GM13977 (cell line): ENCODE measurements around the gene DCAF17.

Experiments
- DNase-seq: peaks from one replicate; pipeline ENCODE4 v3.0.0; 2012; ENCODE audit warnings: low spot score
- CTCF ChIP-seq: IDR thresholded peaks from 2 replicates; pipeline ENCODE4 v1.5.1; 2012; ENCODE audit warnings: mild to moderate bottlenecking, control low read depth; ENCODE audit not compliant: insufficient read depth; ENCODE audit errors: extremely low read depth, missing control alignments
- in situ Hi-C: fragments of 300-500 bp; cut with MboI; formaldehyde crosslinking; loops from one replicate; pipeline ENCODE4 v1.12.0; 2022; ENCODE audit warnings: low sequenced_read_pairs, low pct_unique_long_range_greater_than_20kb, mixed read lengths, inconsistent platforms; ENCODE audit not compliant: unreplicated experiment

DCAF17 gene

GRCh38 chr2:171441470-171441869, 7.4 kb downstream of the DCAF17 start:
- TF ChIP-seq CTCF = no peak
- in situ Hi-C loops = loop anchor here (25.0 kb wide), 1 partner anchor 454 kb away; no protein-coding TSS in a partner anchor
- no peak for DNase-seq

DNA sequence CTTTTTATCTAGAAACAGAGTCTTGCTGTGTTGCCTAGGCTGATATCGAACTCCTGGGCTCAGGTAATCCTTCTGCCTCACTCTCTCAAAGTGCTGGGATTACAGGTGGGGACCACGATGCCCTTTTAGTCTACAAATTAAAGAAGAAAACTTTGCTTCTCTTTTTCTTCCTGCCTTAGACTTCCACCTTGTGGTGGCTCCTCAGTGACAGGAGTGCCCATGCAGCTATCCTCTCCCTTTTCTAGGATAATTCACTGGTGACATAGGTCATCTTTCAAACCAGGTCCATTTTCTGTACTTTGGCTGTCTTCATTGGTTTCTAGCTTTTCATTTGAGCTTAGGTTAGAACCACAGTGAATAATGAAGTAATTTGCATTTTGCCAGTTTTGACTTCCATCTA, 13.6 kb downstream of the DCAF17 start:
- DNase-seq = no peak
- peak; percentile 27 for TF ChIP-seq CTCF
- in situ Hi-C loops = loop anchor here (25.0 kb wide), 1 partner anchor 460 kb away; no protein-coding TSS in a partner anchor

DNA sequence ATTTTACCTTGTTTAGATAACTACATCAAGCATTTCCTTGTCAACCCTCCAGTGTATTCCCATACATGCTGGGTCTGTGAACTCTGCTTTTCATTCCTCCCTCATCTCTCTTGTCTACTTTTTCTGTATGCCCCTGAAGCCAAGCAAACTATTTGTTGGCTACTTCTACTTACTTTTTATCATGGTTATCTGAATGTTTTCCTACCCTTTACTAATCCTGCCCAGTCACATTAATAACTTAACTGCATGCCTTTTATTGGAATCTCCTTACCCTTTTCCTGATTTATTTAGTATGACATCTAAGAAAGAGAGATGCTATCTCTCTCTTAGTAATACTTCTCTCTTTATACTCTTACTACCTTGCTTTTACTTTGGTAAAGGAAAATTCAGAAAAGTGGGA, 17.0 kb downstream of the DCAF17 start:
- no peak for DNase-seq
- in situ Hi-C loops = no loop called here
- TF ChIP-seq CTCF = no peak

DNA sequence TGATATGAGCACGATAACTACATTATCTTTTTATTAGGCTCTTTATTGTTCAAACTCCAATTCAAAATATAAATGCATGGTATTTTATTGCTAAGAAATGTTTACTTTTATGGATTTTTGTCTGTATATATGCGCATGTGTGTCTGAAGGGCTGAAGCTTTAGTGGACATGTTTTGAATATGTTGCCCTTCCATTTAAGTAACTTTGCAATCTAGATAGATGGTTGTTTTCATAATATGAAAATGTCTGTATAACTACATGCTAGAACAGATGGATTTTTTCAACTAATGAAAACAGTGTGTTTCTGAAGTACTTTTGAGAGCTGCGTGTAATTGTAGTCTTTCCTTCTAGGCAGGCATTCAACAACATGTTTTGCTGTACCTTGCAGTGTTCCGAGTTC, 18.7 kb downstream of the DCAF17 start:
- in situ Hi-C loops = no loop called here
- no peak for TF ChIP-seq CTCF
- DNase-seq = no peak

GRCh38 chr2:171459498-171459897, 25.5 kb downstream of the DCAF17 start:
- in situ Hi-C loops = no loop called here
- TF ChIP-seq CTCF = no peak
- DNase-seq = no peak

DNA sequence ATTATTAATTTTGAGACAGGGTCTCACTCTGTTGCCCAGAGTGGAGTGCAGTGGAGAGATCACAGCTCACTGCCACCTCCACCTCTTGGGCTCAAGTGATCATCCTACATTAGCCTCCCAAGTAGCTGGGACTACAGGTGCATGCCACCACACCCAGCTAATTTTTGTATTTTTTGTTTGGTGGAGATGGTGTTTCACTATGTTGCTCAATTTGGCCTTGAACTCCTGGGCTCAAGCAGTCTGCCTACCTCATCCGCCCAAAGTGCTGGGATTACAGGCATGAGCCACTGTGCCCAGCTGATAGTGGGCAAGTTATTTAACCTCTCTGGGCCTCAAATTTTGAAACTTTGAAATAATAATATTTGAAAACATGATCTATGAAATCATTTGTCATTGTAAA, 26.5 kb downstream of the DCAF17 start:
- no peak for TF ChIP-seq CTCF
- in situ Hi-C loops = no loop called here
- no peak for DNase-seq

DNA sequence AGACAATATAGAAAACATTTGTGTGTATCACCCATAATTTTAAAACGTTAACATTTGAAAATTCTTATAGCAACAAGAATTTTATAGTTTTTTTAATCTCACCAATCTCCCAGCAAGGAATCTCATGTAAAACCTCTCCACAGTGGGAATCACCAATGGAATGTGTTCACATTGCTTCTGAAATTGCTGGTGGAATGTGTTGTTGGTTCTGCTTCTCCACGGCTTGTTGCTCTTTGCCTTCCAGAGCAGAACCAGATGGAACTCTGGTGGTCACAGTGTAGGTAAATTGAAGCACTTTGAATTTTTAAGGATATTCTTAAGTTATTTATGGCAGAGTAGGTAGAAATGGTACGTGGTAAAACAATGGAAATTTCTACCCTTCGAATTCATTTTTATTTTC, 35.1 kb downstream of the DCAF17 start:
- TF ChIP-seq CTCF = no peak
- no peak for DNase-seq
- in situ Hi-C loops = no loop called here
